Stimulated activated CD8-positive, alpha-beta memory T cell treated with anti-CD3 and anti-CD28 coated beads, Interleukin-15, amount 100 ng/mL, for 4 hours (primary cell): Measurements from ENCODE around the gene GDI2.
"Not testable (repeated sequence)": the region's sequence is repeated elsewhere in the genome, so short reads cannot be mapped to it uniquely, and the experiment has no call there.

ENCODE experiments used
- DNase-seq, 2 donors: peaks; one replicate each; pipeline ENCODE4 v3.0.0-alpha.2; 2020; ENCODE audit warnings: low read depth in 2 of 2

The GDI2 gene

DNA sequence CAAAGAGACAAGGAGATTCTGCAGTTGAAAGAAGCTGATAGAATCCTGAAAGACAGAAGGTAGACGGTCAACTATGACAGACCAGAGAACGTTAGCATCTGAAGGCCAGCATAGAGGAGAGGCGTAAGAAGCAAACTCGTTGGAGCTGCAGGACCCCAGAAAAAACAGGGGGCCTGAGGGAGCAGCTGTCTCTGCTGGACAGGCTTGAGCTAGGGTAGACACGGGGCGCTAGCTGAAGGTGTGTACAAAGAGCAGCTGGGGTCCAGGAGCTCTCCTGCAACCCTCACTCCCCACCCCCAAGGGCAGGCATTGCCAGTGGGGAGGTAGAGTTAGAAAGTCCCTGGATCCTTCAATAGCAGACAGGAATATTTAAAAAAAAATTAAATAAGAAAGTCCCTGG, 14.6 kb upstream of the GDI2 start:
- DNase-seq = no peak

DNA sequence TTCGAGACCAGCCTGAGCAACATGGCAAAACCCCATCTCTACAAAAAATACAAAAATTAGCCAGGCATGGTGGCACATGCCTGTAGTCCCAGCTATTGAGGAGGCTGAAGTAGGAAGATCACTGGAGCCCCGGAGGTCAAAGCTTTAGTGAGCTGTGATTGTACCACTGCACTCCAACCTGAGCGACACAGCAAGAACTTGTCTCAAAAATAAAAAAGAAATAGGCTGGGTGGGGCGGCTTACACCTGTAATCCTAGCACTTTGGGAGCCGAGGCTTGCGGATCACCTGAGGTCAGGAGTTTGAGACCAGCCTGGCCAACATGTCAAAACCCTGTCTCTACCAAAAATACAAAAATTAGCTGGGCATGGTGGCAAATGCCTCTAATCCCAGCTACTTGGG, 13.3 kb upstream of the GDI2 start:
- not testable (repeated sequence) for DNase-seq

DNA sequence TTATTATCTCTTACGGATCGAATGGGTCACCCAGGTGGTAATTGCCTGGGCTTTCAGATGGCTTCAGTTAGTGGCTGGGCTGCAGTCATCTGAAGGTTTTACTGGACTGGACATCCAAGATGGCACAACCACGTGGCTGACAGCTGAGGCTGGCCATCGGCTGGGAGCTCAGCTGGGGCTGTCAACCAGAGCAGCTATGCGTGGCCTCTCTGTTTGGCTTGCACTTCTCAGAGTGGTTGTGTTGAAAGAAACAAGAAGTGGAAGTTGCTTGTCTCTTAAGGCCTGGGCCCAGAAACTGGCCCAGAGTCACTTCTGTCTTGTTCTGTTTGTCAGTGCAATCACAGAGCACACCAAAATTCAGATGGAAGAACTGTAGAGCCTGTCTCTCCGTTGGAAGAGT, 5.7 kb upstream of the GDI2 start:
- DNase-seq = no peak

DNA sequence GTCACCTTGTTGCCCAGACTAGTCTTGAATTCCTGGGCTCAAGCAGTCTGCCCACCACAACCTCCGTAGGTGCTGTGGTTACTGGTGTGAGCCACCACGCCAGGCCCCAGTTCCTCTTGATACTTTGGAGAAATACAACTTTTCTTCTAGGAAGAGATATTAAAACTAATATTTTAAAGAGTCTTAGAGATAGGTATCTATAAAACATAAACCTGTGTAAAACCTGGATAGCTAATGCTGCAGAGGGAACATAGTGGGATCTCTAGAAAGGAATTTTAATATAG, 4.8 kb upstream of the GDI2 start:
- no peak for DNase-seq

DNA sequence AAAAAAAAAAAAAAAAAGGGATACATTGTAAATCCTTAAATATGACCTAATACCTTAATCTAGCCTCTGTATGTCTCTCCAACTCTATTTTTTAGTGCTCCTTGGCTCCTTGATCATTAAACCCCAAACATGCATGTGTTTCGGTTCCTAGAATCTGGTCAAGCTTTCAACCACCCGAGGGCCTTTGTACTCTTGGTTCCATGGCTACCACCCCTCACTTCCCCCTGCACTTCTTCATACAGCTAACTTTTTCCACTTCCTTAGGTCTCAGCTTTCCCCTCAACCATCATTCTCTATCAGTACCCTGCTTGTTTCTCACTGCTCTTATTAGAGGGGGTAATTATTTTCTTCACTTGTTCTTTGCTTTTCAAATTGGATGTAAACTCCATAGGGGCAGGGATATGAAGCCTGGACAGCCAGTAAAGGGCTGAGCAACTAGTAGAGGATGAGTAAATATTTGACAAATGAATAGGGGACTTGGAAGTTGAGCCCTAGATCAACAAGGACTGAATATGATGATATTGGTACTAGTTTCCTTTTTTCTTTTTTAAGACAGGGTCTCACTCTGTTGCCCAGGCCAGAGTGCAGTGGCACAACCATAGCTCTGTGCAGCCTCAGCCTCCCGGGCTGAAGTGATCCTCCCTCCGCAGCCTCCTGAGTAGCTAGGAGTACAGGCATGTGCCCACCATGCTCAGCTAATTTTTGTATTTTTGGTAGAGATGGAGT, 4.3 kb upstream of the GDI2 start:
- DNase-seq = no peak

DNA sequence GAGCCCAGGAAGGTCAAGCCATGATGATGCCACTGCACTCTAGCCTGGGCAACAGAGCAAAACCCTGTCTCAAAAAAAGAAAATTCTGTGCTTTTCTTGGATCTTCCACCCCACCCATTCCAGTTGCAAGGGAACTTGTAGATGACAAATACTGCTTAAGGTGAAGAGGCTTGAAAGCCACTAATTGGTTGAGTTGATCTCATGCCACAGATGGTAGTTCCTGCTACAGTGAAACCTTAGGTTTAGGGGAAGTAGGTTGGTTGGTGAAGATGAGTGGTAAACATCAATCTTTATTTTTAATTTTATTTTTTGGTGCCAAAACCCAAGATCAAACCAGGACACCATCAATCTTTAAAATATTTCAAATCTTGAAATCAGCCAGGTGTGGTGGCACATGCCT, 2.9 kb upstream of the GDI2 start:
- no peak for DNase-seq

DNA sequence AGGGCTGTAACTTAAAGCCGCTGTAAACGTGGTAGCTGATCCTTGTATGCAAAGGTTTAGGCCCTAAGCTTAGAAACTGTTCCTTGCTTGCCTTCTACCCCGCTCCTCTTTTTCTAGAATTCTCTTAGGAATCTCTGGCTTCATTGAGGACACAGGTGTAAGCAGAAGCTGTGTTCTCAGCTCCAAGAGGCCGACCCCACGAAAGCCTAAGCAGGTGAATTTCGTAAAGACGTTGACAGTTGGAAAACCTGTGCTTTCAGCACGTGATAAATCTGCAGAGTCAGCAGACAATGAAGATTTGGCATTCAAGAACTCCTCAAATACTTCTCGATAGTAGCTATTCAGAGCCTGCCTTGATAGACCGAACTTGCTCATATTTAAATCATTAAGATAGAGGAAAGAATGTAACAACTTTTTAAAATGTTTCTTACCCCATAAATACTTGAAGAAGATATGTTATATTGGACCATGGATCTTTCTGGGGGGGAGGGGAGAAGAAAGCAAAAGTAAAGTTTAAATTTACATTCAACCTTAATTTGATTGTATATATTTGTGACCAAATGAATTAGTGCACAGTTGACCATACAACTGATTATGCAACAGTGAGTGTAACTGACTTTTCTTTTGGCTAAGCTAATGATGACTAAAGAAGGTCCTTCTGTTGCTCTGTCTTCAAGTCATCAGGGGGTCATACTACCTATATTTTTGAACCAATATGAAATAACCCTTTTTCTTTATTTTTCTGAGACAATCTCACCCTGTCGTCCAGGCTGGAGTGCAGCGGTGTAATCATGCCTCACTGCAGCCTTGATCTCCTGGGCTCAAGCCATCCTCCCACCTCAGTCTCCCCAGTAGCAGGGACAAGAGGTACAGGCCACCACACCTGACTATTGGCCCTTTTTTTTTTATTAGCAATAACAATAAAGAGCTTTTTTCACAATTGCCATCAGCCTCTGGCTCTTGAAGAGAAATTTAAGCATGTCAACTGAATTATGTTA, 1.2 kb upstream of the GDI2 start:
- no peak for DNase-seq

DNA sequence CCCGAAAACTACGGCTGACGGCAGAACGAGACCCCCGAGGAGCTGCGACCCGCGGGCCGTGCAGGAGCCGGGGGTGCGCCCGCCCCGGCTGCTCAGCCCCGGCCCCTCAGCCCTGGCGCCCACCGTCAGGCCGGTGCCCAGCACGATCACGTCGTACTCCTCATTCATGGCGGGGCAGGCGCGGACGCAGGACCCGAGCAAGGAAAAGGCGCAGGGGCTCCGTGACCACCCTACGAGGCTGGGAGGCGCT, 218 bp downstream of the GDI2 start:
- no peak for DNase-seq

DNA sequence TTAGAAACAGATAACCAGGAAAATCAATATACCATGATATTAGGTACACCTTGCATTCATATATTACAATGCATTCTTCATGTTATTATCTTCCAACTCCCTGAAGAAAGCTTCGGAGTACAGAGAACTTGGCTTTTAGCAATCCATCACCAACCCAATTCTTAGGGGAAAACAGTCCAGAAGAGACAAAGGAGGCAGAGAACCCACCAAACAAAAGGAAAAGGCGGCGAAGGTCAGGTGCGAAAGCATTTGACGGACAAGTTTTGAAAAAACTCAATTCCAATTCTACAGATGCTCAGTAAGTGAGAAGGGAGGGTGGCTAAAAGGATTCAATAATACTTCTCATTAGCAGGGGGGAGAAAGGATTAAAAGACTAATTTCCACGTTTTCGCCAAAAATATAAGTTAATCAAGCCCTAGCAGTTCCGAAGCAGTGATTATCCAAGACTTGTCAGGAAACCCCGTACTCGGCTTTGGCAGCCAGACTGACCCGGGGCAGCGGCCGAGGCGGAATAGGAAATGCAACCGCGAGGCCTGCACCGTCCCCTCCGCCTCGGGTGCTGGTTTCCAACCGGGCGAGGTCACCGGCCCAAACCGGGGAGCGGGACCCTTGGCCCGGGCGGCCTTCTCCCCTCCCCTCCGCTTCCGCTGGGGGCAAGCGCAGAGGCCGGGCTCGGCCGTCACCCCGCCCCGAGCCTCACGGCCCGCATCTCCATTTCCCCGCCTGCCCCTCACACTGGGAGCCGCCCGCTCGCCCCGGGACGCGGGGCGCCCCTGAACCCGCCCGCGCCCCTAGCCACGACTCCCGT, 747 bp downstream of the GDI2 start:
- peak; percentile 5 to 29 for DNase-seq

DNA sequence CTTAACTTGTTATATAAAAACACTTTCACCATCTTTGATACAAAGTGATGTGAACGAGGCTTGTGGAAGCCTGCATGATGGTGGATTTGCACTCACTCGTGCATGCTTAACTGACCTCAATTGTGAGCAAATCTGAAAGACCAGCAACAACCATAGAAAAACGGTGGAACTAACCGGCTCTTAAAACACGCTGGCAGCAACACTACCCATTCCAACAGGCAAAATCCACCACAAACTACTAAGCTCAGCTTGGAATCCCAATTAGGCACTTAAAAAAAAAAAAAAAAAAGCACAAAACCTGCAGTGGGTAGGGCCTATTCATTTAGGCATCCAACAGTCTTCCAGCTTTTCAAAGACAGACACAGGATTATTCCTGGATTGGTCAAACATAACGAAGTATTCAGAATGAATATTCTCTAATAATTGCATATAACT, 1.8 kb downstream of the GDI2 start:
- no peak for DNase-seq

DNA sequence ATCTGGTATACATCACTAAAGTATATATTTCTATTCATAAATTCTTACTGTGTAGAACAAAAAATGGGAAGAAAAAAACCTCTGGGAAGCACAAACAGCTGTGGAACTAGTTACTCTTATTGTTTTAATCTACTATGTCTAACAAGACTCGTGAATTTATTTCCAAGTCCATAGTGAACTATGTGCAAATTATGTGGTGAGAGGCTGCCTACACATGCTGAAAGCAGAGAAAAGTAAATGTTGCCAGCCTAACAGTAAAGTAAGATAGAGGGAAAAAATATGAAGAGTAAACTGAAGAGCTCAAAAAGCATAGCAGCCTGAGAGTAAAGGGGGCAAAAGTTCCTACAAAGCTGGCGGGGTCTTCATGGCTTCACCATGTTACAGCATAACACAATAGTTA, 3.0 kb downstream of the GDI2 start:
- DNase-seq = no peak

DNA sequence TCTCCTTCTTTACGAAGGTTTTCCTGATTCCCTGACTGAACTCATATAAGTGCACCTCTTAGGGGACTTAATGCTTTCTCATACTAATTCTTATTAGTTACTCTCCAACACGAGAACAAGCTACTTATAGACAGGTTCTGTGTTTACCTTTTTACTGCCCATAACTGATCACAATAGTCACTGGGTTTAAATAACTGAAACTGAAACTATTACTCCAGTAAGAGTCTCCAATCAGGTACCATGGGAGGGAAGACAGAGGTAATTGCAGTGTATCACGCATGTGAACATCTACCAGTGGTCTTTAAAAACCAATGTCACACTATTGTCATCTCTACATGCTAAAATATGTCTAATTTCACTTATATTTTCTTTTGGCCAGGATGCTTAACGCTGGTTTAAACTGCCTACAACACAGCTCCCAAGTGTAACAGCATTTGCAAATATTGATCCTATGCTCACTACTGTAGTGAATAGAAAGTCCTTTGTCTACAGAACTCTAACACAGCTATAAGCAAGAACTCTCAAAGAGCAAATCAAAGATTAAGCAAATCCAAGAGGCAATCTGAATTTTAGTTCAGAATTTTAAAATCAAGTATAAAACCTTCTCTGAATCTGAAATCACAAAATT, 3.6 kb downstream of the GDI2 start:
- no peak for DNase-seq

DNA sequence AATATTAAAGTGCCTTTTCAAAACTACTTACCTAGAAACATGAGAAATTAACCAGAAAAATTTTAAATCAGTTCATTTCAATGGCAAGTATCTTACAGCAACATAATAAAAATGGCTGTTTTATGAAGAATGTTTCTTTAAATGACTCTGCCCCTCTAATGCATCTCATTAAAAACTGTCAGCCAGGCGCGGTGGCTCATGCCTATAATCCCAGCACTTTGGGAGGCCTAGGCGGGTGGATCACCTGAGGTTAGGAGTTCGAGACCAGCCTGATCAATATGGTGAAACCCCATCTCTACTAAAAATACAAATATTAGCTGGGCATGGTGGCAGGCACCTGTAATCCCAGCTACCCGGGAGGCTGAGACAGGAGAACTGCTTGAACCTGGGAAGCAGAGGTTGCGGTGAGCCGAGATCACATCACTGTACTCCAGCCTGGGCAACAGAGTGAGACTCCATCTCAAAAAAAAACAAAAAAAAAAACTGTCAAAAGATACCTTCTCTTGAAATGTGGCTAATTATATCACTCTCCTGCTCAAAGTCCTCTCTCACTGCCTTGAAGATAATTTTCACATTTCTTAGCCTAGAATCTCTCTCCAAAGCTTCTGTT, 4.3 kb downstream of the GDI2 start:
- DNase-seq = not testable (repeated sequence)

DNA sequence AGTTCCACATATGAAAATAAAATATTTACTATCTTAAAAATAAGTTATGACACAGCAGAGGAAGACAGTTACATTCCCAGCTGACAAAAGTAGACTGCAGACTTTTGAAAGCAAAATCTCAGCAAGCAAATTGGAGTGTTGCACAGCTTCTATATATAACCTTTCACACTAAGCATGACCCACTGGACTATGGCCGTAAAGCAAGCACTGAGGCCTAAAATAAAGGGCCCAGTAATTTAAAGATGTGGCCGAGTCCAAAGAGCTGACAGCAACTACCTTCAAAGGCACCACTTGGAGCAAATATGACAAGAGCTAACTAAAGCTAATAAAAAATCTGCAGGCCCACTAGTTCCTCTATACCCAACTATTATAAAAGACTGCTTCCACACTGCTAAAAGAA, 6.5 kb downstream of the GDI2 start:
- no peak for DNase-seq

DNA sequence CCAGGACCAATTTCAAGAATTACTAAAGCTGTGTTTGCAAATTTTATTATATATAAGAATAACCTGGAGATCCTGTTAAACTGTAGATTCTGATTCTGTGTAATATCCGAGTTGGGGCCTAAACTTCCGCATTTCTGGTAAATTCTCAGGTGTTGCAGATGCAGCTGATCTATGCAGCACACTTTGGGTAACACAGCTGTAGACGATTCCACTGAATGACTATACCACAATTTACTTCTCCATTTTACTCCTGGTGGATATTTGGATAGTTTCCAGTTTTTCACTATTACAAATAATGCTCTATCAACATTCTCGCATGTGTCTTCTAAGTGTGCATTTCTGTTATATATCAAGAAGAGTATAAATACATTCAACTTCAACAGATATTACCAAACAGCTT, 7.5 kb downstream of the GDI2 start:
- DNase-seq = no peak

DNA sequence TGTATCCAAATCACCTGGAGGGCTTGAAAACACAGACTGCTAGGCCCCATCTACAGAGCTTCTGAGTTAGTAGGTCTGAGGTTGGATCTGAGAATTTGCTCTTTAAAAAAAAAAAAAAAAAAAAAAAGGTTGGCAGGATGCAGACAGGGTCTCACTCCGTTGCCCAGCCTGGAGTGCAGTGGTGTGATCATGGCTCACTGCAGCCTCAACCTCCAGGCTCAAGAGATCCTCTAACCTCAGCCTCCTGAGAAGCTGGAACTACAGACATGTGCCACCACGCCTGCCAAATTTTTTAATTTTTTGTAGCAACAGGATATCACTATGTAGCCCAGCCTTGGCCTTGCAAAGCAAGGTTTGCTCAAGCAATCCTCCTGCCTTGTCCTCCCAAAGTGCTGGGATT, 8.0 kb downstream of the GDI2 start:
- no peak for DNase-seq

DNA sequence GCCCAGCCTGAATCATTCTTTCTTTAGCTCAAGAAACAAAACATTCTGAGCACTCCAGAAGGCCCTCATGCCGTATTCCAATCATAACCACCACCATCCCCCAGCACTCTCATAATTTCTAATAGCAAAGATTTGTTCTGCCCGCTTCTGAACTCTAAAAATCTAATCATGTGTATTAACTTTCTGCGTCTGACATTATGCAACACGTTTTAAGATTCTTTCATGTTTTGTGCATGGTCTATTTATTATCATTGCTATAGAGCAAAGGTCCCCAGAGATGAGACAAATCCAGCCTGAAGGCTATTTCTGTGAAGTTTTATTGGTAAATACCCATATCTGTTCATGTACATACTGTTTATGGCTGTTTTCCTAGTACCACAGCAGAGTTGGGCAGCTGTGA, 8.8 kb downstream of the GDI2 start:
- no peak for DNase-seq

DNA sequence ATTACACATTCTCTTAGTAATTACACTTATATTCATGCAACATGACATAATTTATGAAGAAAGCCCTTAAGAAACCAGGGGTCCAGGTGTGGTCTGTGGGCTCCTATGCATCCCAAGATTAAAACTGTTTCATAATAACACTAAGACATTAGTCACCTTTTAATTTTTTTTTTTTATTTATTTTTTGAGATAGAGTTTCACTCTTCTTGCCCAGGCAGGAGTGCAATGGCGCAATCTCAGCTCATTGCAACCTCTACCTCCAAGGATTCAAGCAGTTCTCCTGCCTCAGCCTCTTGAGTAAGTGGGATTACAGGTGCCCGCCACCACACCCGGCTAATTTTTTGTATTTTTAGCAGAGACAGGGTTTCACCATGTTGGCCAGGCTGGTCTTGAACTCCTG, 12.5 kb downstream of the GDI2 start:
- no peak for DNase-seq

DNA sequence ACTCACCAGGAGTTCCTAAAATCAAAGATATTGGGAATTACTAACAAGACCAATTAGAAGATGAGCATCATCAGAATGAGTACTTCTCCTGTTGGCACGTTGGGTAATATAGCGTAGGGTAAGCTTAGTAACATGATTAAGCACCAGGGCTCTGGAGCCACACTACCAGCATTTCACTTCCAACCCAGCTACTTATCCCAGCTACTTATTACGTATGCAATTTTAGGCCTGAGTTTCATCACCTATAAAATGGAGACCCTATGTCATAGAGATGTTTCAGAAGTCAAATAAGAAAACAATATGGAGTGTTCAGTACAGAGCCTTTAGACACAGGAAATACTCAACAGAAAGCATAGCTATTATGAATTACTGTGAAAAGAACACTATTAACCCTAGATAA, 19.0 kb downstream of the GDI2 start:
- DNase-seq = no peak

DNA sequence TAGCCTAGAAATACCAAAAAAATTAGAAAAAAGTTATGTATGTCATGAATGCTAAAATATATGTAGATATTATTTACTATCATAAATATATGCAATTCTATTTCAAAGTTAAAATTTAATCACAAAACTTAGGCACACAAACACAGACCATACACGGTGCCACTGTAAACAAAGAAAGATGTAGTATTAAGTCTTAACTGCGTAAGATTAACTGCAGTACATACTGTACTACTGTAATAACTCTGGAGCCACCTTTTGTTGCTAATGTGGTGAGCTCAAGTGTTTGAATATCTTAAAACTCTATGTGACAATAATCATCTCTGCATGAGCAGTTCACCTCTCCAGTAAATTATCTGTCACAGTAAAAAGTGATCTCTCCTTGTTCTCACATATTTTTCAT, 23.6 kb downstream of the GDI2 start:
- DNase-seq = no peak

DNA sequence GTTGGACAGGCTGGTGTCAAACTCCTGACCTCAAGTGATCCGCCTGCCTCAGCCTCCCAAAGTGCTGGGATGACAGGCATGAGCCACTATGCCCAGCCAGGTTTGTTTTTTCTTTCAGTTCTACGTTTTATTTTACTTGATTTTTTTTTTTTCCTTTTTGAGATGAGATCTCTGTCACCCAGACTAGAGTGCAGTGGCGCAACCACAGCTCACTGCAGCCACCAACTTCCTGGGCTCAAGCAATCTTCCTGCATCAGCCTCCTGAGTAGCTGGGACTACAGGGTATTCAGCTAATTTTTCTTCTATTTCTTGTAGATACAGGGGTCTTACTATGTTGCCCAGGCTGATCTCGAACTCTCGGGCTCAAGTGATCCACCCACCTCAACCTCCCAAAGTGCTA, 24.3 kb downstream of the GDI2 start:
- no peak for DNase-seq

DNA sequence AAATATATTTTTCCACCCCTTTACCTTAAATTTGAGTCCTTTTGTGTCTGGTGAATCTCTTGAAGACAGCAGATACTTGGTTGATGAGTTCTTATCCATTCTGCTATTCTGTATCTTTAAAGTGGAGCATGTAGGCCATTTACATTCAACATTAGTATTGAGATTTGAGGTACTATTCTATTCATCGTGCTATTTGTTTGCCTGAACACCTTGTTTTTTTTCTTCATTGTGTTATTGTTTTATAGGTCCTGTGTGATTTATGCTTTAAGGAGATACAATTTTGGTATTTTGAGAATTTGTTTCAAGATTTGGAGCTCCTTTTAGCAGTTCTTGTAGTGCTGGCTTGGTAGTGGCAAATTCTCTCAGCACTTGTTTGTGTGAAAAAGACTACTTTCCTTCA, 29.9 kb downstream of the GDI2 start:
- no peak for DNase-seq
